Adrenal gland (tissue), 12 donors: Measurements from ENCODE around the gene KLF13. TPM values are rescaled to one million over a fixed set of nuclear protein-coding genes. Genes with fewer than 3 reads are reported as not detected.

Experiments
- DNase-seq, 7 donors: peaks; one replicate each; pipeline ENCODE4 v3.0.0-alpha.2; 2019 to 2020
- H3K27ac ChIP-seq, 5 donors: fragments of 200-600 bp; sonication (generic) in 4 of 5; 1 replicate in 3 of 5; 2 replicates in 2 of 5; pipeline versions ENCODE4 v1.5.1 to v1.8.0; 2016 to 2020; ENCODE audit warnings: mild to moderate bottlenecking in 1 of 5
- H3K27me3 ChIP-seq: fragments of 200-600 bp; 2 replicates; pipeline ENCODE4 v1.8.0; 2021
- H3K36me3 ChIP-seq, 2 donors: fragments of 200-600 bp; replicated peaks in 1 of 2; 1 replicate in 1 of 2; 2 replicates in 1 of 2; pipeline versions ENCODE4 v1.5.1 to v1.8.0; 2018 to 2022
- H3K4me1 ChIP-seq, 2 donors: fragments of 200-600 bp; replicated peaks in 1 of 2; 1 replicate in 1 of 2; 2 replicates in 1 of 2; pipeline versions ENCODE4 v1.5.1 to v1.8.0; 2018 to 2021
- H3K4me3 ChIP-seq, 4 donors: fragments of 200-600 bp; sonication (generic) in 3 of 4; one replicate each; pipeline ENCODE4 v1.5.1; 2016 to 2018
- H3K9me3 ChIP-seq, 3 donors: fragments of 200-600 bp; sonication (generic) in 1 of 3; replicated peaks in 1 of 3; 1 replicate in 2 of 3; 2 replicates in 1 of 3; pipeline versions ENCODE4 v1.5.1 to v1.8.0; 2016 to 2021
- CTCF ChIP-seq, 6 experiments: fragments of 450-650 bp in 4 of 6; fragments of 200-600 bp in 2 of 6; sonication (generic) in 1 of 6; IDR thresholded peaks; 1 replicate in 5 of 6; 2 replicates in 1 of 6; pipeline versions ENCODE4 v1.5.1 to v1.8.0; 2016 to 2021; ENCODE audit warnings: antibody characterized with exemption in 6 of 6, mild to moderate bottlenecking in 2 of 6, moderate library complexity in 1 of 6
- POLR2A ChIP-seq, 2 donors: fragments of 450-650 bp; IDR thresholded peaks; one replicate each; pipeline ENCODE4 v1.6.1; 2017; ENCODE audit warnings: antibody characterized with exemption in 2 of 2, mild to moderate bottlenecking in 2 of 2, moderate library complexity in 1 of 2
- WGBS, 4 donors: extraction: QIAGEN DNeasy Blood & Tissue Kit in 2 of 4; methylation state at CpG; one replicate each; pipeline versions ENCODE4 v1.1.5 to v1.1.7; 2013 to 2017; 5-methylcytosine and 5-hydroxymethylcytosine counted together
- intact Hi-C, 2 donors: fragments of 100-400 bp; cut with DNase I; formaldehyde crosslinking; loops; one replicate each; pipeline versions ENCODE4 v1.14.1 to v1.15.0; 2022 to 2023
- polyA plus RNA-seq, 3 donors: library from polyadenylated mRNA; stranded (reverse); fragments of 200-250 nt in 2 of 3; fragments of 350-450 nt in 1 of 3; fragmentation: Illumina TruSeq in 1 of 3; extraction: RNeasy Lipid Tissue Mini Kit (QIAGEN cat#74804) in 1 of 3; gene quantifications; one replicate each; pipeline ENCODE4 v1.2.3, GENCODE V29; 2013 to 2014
- total RNA-seq, 9 donors: library from RNA; depleted of rRNA in 4 of 9; stranded (reverse); fragments of >200 nt in 4 of 9; fragments of 120-200 nt in 1 of 9; fragmentation: NEBNext Ultra II Directional in 1 of 9; extraction: Animal tissue kit (Norgen Biotek cat#: 25700) in 1 of 9; gene quantifications; one replicate each; pipeline versions ENCODE4 v1.1.0 to v1.2.4, GENCODE V29; 2013 to 2023
- donor health status: healthy with polysubstance abuse.
- donor health status: Bipolar disorder and iron deficiency.
- donor health status: DM: yes; HTN: yes; CAD: no.
- donor health status: DM: no; HTN: no; CAD: no.
- donor health status: DM: no; HTN: no; CAD: no.
- donor health status: DM: yes; HTN: yes; CAD: no.

The KLF13 gene
- total and polyA plus RNA-seq, 12 donors, result 8.4 to 65.9 (median 31.9) TPM

GRCh38 chr15:31300981-31301672 lies 25.5 kb upstream of the KLF13 start:
- intact Hi-C loops, result no loop called here
- no peak overlapping the region for H3K4me3 ChIP-seq
- H3K9me3 ChIP-seq, result no peaks in the 10 kb centered on the region
- 70 to 88% (median 75%) methylated on average over 8 to 16 of the region's 16 CpGs for WGBS, 4 donors
- no peaks in the 10 kb centered on the region for H3K27me3 ChIP-seq
- no peaks in the 10 kb centered on the region for H3K36me3 ChIP-seq
- peak overlapping the region in 2 of 5 donors; percentile 5 to 16 for H3K27ac ChIP-seq
- no peak for TF ChIP-seq POLR2A (IDR thresholded peaks at IDR 0.05)
- TF ChIP-seq CTCF (IDR thresholded peaks at IDR 0.05), result no peak
- DNase-seq, result peak in 2 of 7 donors; percentile 5 to 45
- H3K4me1 ChIP-seq, result peaks cover 0 to 19% of the 10 kb centered on the region in 2 donors

GRCh38 chr15:31301673-31301990 lies 25.0 kb upstream of the KLF13 start:
- intact Hi-C loops, result no loop called here
- 71 to 81% (median 74%) methylated on average over 4 of the region's 4 CpGs for WGBS, 4 donors
- no peak for TF ChIP-seq CTCF (IDR thresholded peaks at IDR 0.05)
- no peak for TF ChIP-seq POLR2A (IDR thresholded peaks at IDR 0.05)
- Histone ChIP-seq H3K27me3 (no peaks in the 10 kb centered on the region), H3K4me3 (no peak overlapping the region), H3K36me3 (no peaks in the 10 kb centered on the region), H3K9me3 (no peaks in the 10 kb centered on the region), H3K27ac (peak overlapping the region in 1 of 5 donors; percentile 5), H3K4me1 (peaks cover 0 to 19% of the 10 kb centered on the region in 2 donors)
- DNase-seq, result no peak

GRCh38 chr15:31302029-31302657 lies 24.5 kb upstream of the KLF13 start:
- 86 to 92% (median 89%) methylated on average over 11 to 13 of the region's 13 CpGs for WGBS, 4 donors
- DNase-seq, result peak in 2 of 7 donors; percentile 1 to 36
- Histone ChIP-seq H3K9me3 (no peaks in the 10 kb centered on the region), H3K4me1 (peaks cover 0 to 19% of the 10 kb centered on the region in 2 donors), H3K4me3 (no peak overlapping the region), H3K27ac (no peak overlapping the region), H3K27me3 (no peaks in the 10 kb centered on the region), H3K36me3 (no peaks in the 10 kb centered on the region)
- intact Hi-C loops, result no loop called here
- TF ChIP-seq CTCF (IDR thresholded peaks at IDR 0.05) (no peak), POLR2A (IDR thresholded peaks at IDR 0.05) (no peak)

- intact Hi-C loops, result no loop called here
- 56 to 76% (median 70%) methylated on average over 13 to 17 of the region's 17 CpGs for WGBS, 4 donors
Observed at GRCh38 chr15:31302778-31303725, 23.6 kb upstream of the KLF13 start.

More at GRCh38 chr15:31302778-31303725, 23.6 kb upstream of the KLF13 start:
- Histone ChIP-seq H3K36me3 (no peaks in the 10 kb centered on the region), H3K4me1 (peaks cover 0 to 19% of the 10 kb centered on the region in 2 donors), H3K27me3 (no peaks in the 10 kb centered on the region), H3K4me3 (no peak overlapping the region), H3K9me3 (no peaks in the 10 kb centered on the region), H3K27ac (no peak overlapping the region)
- TF ChIP-seq CTCF (IDR thresholded peaks at IDR 0.05) (peak in 2 of 6 experiments; percentile 19 to 26), POLR2A (IDR thresholded peaks at IDR 0.05) (no peak)
- peak in 3 of 7 donors; percentile 15 to 54 (median 44) for DNase-seq
